ENCODE results near the gene NRF1.

DNA sequence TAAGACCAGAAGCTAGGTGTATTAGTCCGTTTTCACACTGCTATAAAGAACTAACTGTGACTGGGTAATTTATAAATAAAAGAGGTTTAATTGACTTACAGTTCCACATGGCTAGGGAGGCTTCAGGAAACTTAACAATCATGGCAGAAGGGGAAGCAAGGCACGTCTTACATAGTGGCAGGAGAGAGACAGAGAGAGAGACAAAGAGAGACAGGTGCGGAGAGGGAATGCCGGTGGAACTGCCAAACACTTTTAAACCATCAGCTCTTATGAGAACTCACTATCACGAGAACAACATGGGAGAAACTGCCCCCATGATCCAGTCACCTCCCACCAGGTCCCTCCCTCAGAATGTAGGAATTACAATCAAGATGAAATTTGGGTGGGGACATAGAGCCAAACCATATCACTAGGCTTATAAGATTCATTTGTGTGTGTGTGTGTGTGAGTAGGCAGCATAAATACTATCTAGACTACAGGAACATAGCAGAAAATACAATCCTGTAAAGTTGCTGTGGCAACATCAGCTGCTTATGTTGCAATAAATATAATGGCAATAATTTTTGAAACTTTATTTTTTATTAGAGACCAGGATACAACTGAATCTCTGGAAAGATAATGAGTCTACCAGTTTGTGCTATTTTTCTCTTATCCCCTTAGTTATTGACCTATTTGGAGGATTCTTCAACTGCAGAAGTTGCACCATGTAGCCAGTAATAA is 77.1 kb downstream of the NRF1 start:
- TF ChIP-seq, protein P1, sequence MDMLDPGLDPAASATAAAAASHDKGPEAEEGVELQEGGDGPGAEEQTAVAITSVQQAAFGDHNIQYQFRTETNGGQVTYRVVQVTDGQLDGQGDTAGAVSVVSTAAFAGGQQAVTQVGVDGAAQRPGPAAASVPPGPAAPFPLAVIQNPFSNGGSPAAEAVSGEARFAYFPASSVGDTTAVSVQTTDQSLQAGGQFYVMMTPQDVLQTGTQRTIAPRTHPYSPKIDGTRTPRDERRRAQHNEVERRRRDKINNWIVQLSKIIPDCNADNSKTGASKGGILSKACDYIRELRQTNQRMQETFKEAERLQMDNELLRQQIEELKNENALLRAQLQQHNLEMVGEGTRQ (IDR thresholded peaks at IDR 0.05; ENCODE audit: low read length): no peak
- TF ChIP-seq EGR1 (IDR thresholded peaks at IDR 0.05; ENCODE audit: borderline replicate concordance, low read depth, low read length): no peak
- TF ChIP-seq, protein P2, sequence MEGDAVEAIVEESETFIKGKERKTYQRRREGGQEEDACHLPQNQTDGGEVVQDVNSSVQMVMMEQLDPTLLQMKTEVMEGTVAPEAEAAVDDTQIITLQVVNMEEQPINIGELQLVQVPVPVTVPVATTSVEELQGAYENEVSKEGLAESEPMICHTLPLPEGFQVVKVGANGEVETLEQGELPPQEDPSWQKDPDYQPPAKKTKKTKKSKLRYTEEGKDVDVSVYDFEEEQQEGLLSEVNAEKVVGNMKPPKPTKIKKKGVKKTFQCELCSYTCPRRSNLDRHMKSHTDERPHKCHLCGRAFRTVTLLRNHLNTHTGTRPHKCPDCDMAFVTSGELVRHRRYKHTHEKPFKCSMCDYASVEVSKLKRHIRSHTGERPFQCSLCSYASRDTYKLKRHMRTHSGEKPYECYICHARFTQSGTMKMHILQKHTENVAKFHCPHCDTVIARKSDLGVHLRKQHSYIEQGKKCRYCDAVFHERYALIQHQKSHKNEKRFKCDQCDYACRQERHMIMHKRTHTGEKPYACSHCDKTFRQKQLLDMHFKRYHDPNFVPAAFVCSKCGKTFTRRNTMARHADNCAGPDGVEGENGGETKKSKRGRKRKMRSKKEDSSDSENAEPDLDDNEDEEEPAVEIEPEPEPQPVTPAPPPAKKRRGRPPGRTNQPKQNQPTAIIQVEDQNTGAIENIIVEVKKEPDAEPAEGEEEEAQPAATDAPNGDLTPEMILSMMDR (IDR thresholded peaks at IDR 0.05; ENCODE audit: control extremely low read depth in 1 of 3, insufficient read depth in 1 of 3, low read depth in 1 of 3, low read length in 3 of 3): no peak
- no peak for TF ChIP-seq CHD1 (IDR thresholded peaks at IDR 0.05; ENCODE audit: low read depth, low read length)
